Measurements from ENCODE around the gene OTULIN. TPM values are rescaled to one million over a fixed set of nuclear protein-coding genes. Genes with fewer than 3 reads are reported as not detected.

The OTULIN gene
- total and polyA plus RNA-seq, 3 experiments from 2014 or later = 28.1 to 87.6 (median 86.2) TPM

GRCh38 chr5:14715481-14715880, 51.0 kb downstream of the OTULIN start:
- Histone ChIP-seq H3K9me3 (ENCODE audit: low read length) (no peaks in the 10 kb centered on the region), H3K27me3 (ENCODE audit: insufficient read depth, low read length, poor library complexity, severe bottlenecking) (no peaks in the 10 kb centered on the region), H3K4me1 (ENCODE audit: insufficient read depth, low read length) (peaks cover 4% of the 10 kb centered on the region), H3K27ac (ENCODE audit: low read depth, low read length) (no peak overlapping the region), H3K36me3 (ENCODE audit: insufficient read depth, low read length) (peaks cover 34% of the 10 kb centered on the region), H3K4me3 (ENCODE audit: low read length) (no peak overlapping the region)
- Mint-ChIP-seq H3K4me3 (no peak overlapping the region), H3K27ac (peak overlapping the region in 5 of 8 donors; percentile 14 to 85 (median 66)), H3K4me1 (peaks cover 20 to 27% (median 23%) of the 10 kb centered on the region in 3 donors), H3K27me3 (no peaks in the 10 kb centered on the region), H3K36me3 (peaks cover 3 to 78% (median 19%) of the 10 kb centered on the region in 3 donors), H3K9me3 (no peaks in the 10 kb centered on the region)
- POLR2A ChIA-PET = no interaction called here
- CTCF ChIA-PET = interaction anchor here (1.2 kb wide), 2 partner anchors 11 to 12 kb away, joined by 3 to 4 read pairs; no protein-coding TSS in a partner anchor
- no peak for DNase-seq

GRCh38 chr5:14716755-14717752, 52.5 kb downstream of the OTULIN start:
- Mint-ChIP-seq H3K27me3 (no peaks in the 10 kb centered on the region), H3K27ac (peak overlapping the region; percentile 15 to 84 (median 70)), H3K9me3 (no peaks in the 10 kb centered on the region), H3K4me3 (no peak overlapping the region), H3K36me3 (peaks cover 1 to 71% (median 13%) of the 10 kb centered on the region in 3 donors), H3K4me1 (peaks cover 18 to 29% (median 25%) of the 10 kb centered on the region in 3 donors)
- DNase-seq = no peak
- H3K27ac ChIP-seq (ENCODE audit: low read depth, low read length) = no peak overlapping the region
- peaks cover 14% of the 10 kb centered on the region for H3K4me1 ChIP-seq (ENCODE audit: insufficient read depth, low read length)
- peaks cover 22% of the 10 kb centered on the region for H3K36me3 ChIP-seq (ENCODE audit: insufficient read depth, low read length)
- CTCF ChIA-PET = interaction anchor here (1.3 kb wide), 1 partner anchor 10 kb away, joined by 7 read pairs; no protein-coding TSS in a partner anchor
- POLR2A ChIA-PET = interaction anchor here (0.9 kb wide), 1 partner anchor 10 kb away, joined by 4 read pairs; no protein-coding TSS in a partner anchor
- no peaks in the 10 kb centered on the region for H3K9me3 ChIP-seq (ENCODE audit: low read length)
- H3K27me3 ChIP-seq (ENCODE audit: insufficient read depth, low read length, poor library complexity, severe bottlenecking) = no peaks in the 10 kb centered on the region
- no peak overlapping the region for H3K4me3 ChIP-seq (ENCODE audit: low read length)

GRCh38 chr5:14718778-14719177, 54.3 kb downstream of the OTULIN start:
- Histone ChIP-seq H3K27me3 (ENCODE audit: insufficient read depth, low read length, poor library complexity, severe bottlenecking) (no peaks in the 10 kb centered on the region), H3K4me3 (ENCODE audit: low read length) (no peak overlapping the region), H3K36me3 (ENCODE audit: insufficient read depth, low read length) (peaks cover 16% of the 10 kb centered on the region), H3K27ac (ENCODE audit: low read depth, low read length) (no peak overlapping the region), H3K4me1 (ENCODE audit: insufficient read depth, low read length) (peaks cover 14% of the 10 kb centered on the region), H3K9me3 (ENCODE audit: low read length) (no peaks in the 10 kb centered on the region)
- ChIA-PET CTCF (interaction anchor here (0.8 to 1.0 kb wide), 2 partner anchors 8 to 70 kb away, joined by 3 read pairs; no protein-coding TSS in a partner anchor), POLR2A (interaction anchor here (0.7 kb wide), 1 partner anchor 47 kb away, joined by 4 read pairs; no protein-coding TSS in a partner anchor)
- Mint-ChIP-seq H3K4me1 (peaks cover 17 to 36% (median 24%) of the 10 kb centered on the region in 3 donors), H3K27me3 (no peaks in the 10 kb centered on the region), H3K9me3 (no peaks in the 10 kb centered on the region), H3K36me3 (peaks cover 0 to 63% (median 7%) of the 10 kb centered on the region in 3 donors), H3K27ac (peak overlapping the region in 5 of 8 donors; percentile 74 to 91 (median 85)), H3K4me3 (no peak overlapping the region)
- no peak for DNase-seq

- peaks cover 0 to 61% (median 7%) of the 10 kb centered on the region in 3 donors for H3K36me3 Mint-ChIP-seq
- no peak overlapping the region for H3K4me3 Mint-ChIP-seq
- peaks cover 17 to 36% (median 24%) of the 10 kb centered on the region in 3 donors for H3K4me1 Mint-ChIP-seq
- Histone ChIP-seq H3K4me3 (ENCODE audit: low read length) (no peak overlapping the region), H3K27me3 (ENCODE audit: insufficient read depth, low read length, poor library complexity, severe bottlenecking) (no peaks in the 10 kb centered on the region), H3K9me3 (ENCODE audit: low read length) (no peaks in the 10 kb centered on the region), H3K4me1 (ENCODE audit: insufficient read depth, low read length) (peaks cover 14% of the 10 kb centered on the region), H3K36me3 (ENCODE audit: insufficient read depth, low read length) (peaks cover 4% of the 10 kb centered on the region), H3K27ac (ENCODE audit: low read depth, low read length) (no peak overlapping the region)
- POLR2A ChIA-PET = no interaction called here
- no peaks in the 10 kb centered on the region for H3K9me3 Mint-ChIP-seq
- no peak for DNase-seq
- CTCF ChIA-PET = interaction anchor here (1.0 to 2.9 kb wide), 6 partner anchors 11 to 283 kb away, joined by 3 to 14 read pairs (median 4); no protein-coding TSS in a partner anchor
- H3K27me3 Mint-ChIP-seq = no peaks in the 10 kb centered on the region
- peak overlapping the region in 7 of 8 donors; percentile 3 to 55 (median 33) for H3K27ac Mint-ChIP-seq
Measured at GRCh38 chr5:14720236-14720923, 55.9 kb downstream of the OTULIN start.

- H3K27me3 ChIP-seq (ENCODE audit: insufficient read depth, low read length, poor library complexity, severe bottlenecking) = no peaks in the 10 kb centered on the region
- Mint-ChIP-seq H3K4me1 (peaks cover 16 to 42% (median 24%) of the 10 kb centered on the region in 3 donors), H3K36me3 (peaks cover 6 to 60% (median 10%) of the 10 kb centered on the region in 3 donors), H3K4me3 (no peak overlapping the region), H3K27me3 (no peaks in the 10 kb centered on the region), H3K27ac (peak overlapping the region in 5 of 8 donors; percentile 2 to 72 (median 26)), H3K9me3 (no peaks in the 10 kb centered on the region)
- H3K27ac ChIP-seq (ENCODE audit: low read depth, low read length) = no peak overlapping the region
- CTCF ChIA-PET = interaction anchor here (0.7 to 3.8 kb wide), 6 partner anchors 11 to 281 kb away, joined by 3 to 18 read pairs (median 5); no protein-coding TSS in a partner anchor
- no peak for DNase-seq
- no peaks in the 10 kb centered on the region for H3K9me3 ChIP-seq (ENCODE audit: low read length)
- peaks cover 14% of the 10 kb centered on the region for H3K4me1 ChIP-seq (ENCODE audit: insufficient read depth, low read length)
- POLR2A ChIA-PET = no interaction called here
- H3K36me3 ChIP-seq (ENCODE audit: insufficient read depth, low read length) = peaks cover 6% of the 10 kb centered on the region
- H3K4me3 ChIP-seq (ENCODE audit: low read length) = no peak overlapping the region
Measured at GRCh38 chr5:14721990-14722656, 57.6 kb downstream of the OTULIN start.

- Mint-ChIP-seq H3K36me3 (peaks cover 6 to 57% (median 8%) of the 10 kb centered on the region in 3 donors), H3K27ac (peak overlapping the region in 1 of 8 donors; percentile 57)
- CTCF ChIA-PET = interaction anchor here (1.3 to 3.8 kb wide), 3 partner anchors 11 to 280 kb away, joined by 4 to 18 read pairs (median 4); no protein-coding TSS in a partner anchor
Measured at GRCh38 chr5:14722923-14723322, 58.4 kb downstream of the OTULIN start.

GRCh38 chr5:14723701-14724132, 59.2 kb downstream of the OTULIN start:
- Mint-ChIP-seq H3K4me3 (no peak overlapping the region), H3K27me3 (no peaks in the 10 kb centered on the region), H3K36me3 (peaks cover 6 to 55% (median 8%) of the 10 kb centered on the region in 3 donors), H3K9me3 (no peaks in the 10 kb centered on the region), H3K27ac (peak overlapping the region in 1 of 8 donors; percentile 83), H3K4me1 (peaks cover 16 to 45% (median 29%) of the 10 kb centered on the region in 3 donors)
- ChIA-PET CTCF (interaction anchor here (0.8 to 3.8 kb wide), 4 partner anchors 9 to 280 kb away, joined by 3 to 18 read pairs (median 4); no protein-coding TSS in a partner anchor), POLR2A (no interaction called here)
- Histone ChIP-seq H3K4me1 (ENCODE audit: insufficient read depth, low read length) (peaks cover 14% of the 10 kb centered on the region), H3K27me3 (ENCODE audit: insufficient read depth, low read length, poor library complexity, severe bottlenecking) (no peaks in the 10 kb centered on the region), H3K9me3 (ENCODE audit: low read length) (no peaks in the 10 kb centered on the region), H3K27ac (ENCODE audit: low read depth, low read length) (no peak overlapping the region), H3K36me3 (ENCODE audit: insufficient read depth, low read length) (peaks cover 6% of the 10 kb centered on the region), H3K4me3 (ENCODE audit: low read length) (no peak overlapping the region)
- DNase-seq = no peak

More at GRCh38 chr5:14722923-14723322, 58.4 kb downstream of the OTULIN start:
- no peak for DNase-seq
- H3K9me3 Mint-ChIP-seq = no peaks in the 10 kb centered on the region
- Histone ChIP-seq H3K9me3 (ENCODE audit: low read length) (no peaks in the 10 kb centered on the region), H3K4me3 (ENCODE audit: low read length) (no peak overlapping the region), H3K4me1 (ENCODE audit: insufficient read depth, low read length) (peaks cover 14% of the 10 kb centered on the region), H3K27ac (ENCODE audit: low read depth, low read length) (no peak overlapping the region), H3K36me3 (ENCODE audit: insufficient read depth, low read length) (peaks cover 6% of the 10 kb centered on the region), H3K27me3 (ENCODE audit: insufficient read depth, low read length, poor library complexity, severe bottlenecking) (no peaks in the 10 kb centered on the region)
- peaks cover 19 to 45% (median 29%) of the 10 kb centered on the region in 3 donors for H3K4me1 Mint-ChIP-seq
- no peaks in the 10 kb centered on the region for H3K27me3 Mint-ChIP-seq
- POLR2A ChIA-PET = no interaction called here
- no peak overlapping the region for H3K4me3 Mint-ChIP-seq

Measured in CD8-positive, alpha-beta memory T cell (primary cell).